HEK293T (cell line): ENCODE data around the gene C1D.

Experiments used
- ARNT ChIP-seq: fragments of 450-650 bp; IDR thresholded peaks from 2 replicates; pipeline ENCODE4 v1.6.1; 2017; ENCODE audit warnings: mild to moderate bottlenecking
- BHLHE40 ChIP-seq: fragments of 450-650 bp; IDR thresholded peaks from 2 replicates; pipeline ENCODE4 v1.6.1; 2016; ENCODE audit warnings: mild to moderate bottlenecking, moderate library complexity, borderline replicate concordance
- CTBP1 ChIP-seq: fragments of 450-650 bp; IDR thresholded peaks from 2 replicates; pipeline ENCODE4 v1.6.1; 2016; ENCODE audit warnings: borderline replicate concordance
- FOXA1 ChIP-seq: fragments of 450-650 bp; IDR thresholded peaks from 2 replicates; pipeline ENCODE4 v1.6.1; 2016; ENCODE audit warnings: mild to moderate bottlenecking
- FOXK2 ChIP-seq: fragments of 450-650 bp; IDR thresholded peaks from 2 replicates; pipeline ENCODE4 v1.6.1; 2016; ENCODE audit warnings: mild to moderate bottlenecking
- FOXM1 ChIP-seq: fragments of 450-650 bp; IDR thresholded peaks from 2 replicates; pipeline ENCODE4 v1.6.1; 2017; ENCODE audit warnings: mild to moderate bottlenecking, borderline replicate concordance
- HDGF ChIP-seq: fragments of 450-650 bp; IDR thresholded peaks from 2 replicates; pipeline ENCODE4 v1.6.1; 2017; ENCODE audit warnings: antibody characterized with exemption, borderline replicate concordance
- L3MBTL2 ChIP-seq: fragments of 450-650 bp; conservative IDR thresholded peaks from 2 replicates; pipeline ENCODE4 v1.6.1; 2016; ENCODE audit warnings: mild to moderate bottlenecking
- LEF1 ChIP-seq: fragments of 450-650 bp; IDR thresholded peaks from 2 replicates; pipeline ENCODE4 v1.6.1; 2017; ENCODE audit warnings: mild to moderate bottlenecking, borderline replicate concordance
- NFRKB ChIP-seq: fragments of 450-650 bp; IDR thresholded peaks from 2 replicates; pipeline ENCODE4 v1.6.1; 2016; ENCODE audit warnings: mild to moderate bottlenecking, moderate library complexity
- SP1 ChIP-seq: fragments of 450-650 bp; IDR thresholded peaks from 2 replicates; pipeline ENCODE4 v1.6.1; 2017
- SUZ12 ChIP-seq: fragments of 450-650 bp; IDR thresholded peaks from 2 replicates; pipeline ENCODE4 v1.6.1; 2016; ENCODE audit warnings: mild to moderate bottlenecking
- ZNF384 ChIP-seq: fragments of 450-650 bp; IDR thresholded peaks from 2 replicates; pipeline ENCODE4 v1.6.1; 2016
- TF ChIP-seq, protein P1 (sequence below): fragments of 450-650 bp; IDR thresholded peaks from 2 replicates; pipeline ENCODE4 v1.6.1; 2016

DNA sequence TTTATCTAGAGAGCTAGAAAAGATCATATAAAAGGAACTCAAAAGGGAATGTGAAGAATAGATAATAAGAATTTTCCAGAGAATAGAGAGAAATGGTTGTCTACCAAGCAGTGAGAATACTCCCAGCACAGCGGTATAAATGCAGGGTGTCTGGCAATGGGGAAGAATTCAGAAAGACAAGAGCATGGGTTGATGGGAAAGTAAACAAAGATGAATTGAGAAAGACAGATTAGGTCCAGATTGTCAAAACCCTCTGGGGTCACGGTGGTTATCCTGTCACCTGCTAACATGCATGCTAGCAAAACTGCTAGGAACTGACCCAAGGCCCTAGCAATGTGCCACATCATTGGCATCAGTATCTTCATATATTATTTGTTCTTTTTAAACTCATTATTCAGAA is 30.8 kb upstream of the C1D start:
- TF ChIP-seq SUZ12, result no peak
- TF ChIP-seq ZNF384, result no peak
- no peak for TF ChIP-seq L3MBTL2
- no peak for TF ChIP-seq SP1
- no peak for TF ChIP-seq BHLHE40
- no peak for TF ChIP-seq CTBP1
- no peak for TF ChIP-seq LEF1
- no peak for TF ChIP-seq FOXA1
- TF ChIP-seq FOXK2, result no peak
- TF ChIP-seq HDGF, result no peak
- TF ChIP-seq, protein P1, sequence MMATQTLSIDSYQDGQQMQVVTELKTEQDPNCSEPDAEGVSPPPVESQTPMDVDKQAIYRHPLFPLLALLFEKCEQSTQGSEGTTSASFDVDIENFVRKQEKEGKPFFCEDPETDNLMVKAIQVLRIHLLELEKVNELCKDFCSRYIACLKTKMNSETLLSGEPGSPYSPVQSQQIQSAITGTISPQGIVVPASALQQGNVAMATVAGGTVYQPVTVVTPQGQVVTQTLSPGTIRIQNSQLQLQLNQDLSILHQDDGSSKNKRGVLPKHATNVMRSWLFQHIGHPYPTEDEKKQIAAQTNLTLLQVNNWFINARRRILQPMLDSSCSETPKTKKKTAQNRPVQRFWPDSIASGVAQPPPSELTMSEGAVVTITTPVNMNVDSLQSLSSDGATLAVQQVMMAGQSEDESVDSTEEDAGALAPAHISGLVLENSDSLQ, result no peak
- no peak for TF ChIP-seq NFRKB
- TF ChIP-seq FOXM1, result no peak
- no peak for TF ChIP-seq ARNT
